WTC11 (cell line): Measurements from ENCODE around the gene IL17RC. TPM values are rescaled to one million over a fixed set of nuclear protein-coding genes. Genes with fewer than 3 reads are reported as not detected.

Experiments
- ATAC-seq: fragments of 200-7000 bp; cut with Tn5 transposase; 2 replicates; pipeline ENCODE4 v1.10.0; 2021; ENCODE audit warnings: mild to moderate bottlenecking, moderate library complexity
- CTCF ChIA-PET: fragments of 300-600 bp; sonication (Branson Sonifier 250); formaldehyde crosslinking; loops from one replicate; lab custom pipeline; 2021; ENCODE audit warnings: antibody characterized with exemption; lab: Charles Lee
- POLR2A ChIA-PET: fragments of 350-600 bp; sonication (Branson Sonifier 250); formaldehyde crosslinking; loops from one replicate; lab custom pipeline; 2021; ENCODE audit warnings: antibody characterized with exemption; lab: Charles Lee
- DNase-seq: peaks from one replicate; pipeline ENCODE4 v3.0.0; 2021; ENCODE audit warnings: low spot score
- H3K27ac Mint-ChIP-seq: 2 replicates; pipeline ENCODE4 v1.8.0; 2021; ENCODE audit warnings: mixed read lengths
- H3K27me3 Mint-ChIP-seq: 2 replicates; pipeline ENCODE4 v1.8.0; 2021; ENCODE audit warnings: low read depth, mild to moderate bottlenecking, moderate library complexity, mixed read lengths
- H3K36me3 Mint-ChIP-seq: 2 replicates; pipeline ENCODE4 v1.8.0; 2021; ENCODE audit warnings: mixed read lengths
- H3K4me1 Mint-ChIP-seq: 2 replicates; pipeline ENCODE4 v1.8.0; 2022; ENCODE audit warnings: mixed read lengths
- H3K4me3 Mint-ChIP-seq: 2 replicates; pipeline ENCODE4 v1.8.0; 2021; ENCODE audit warnings: mild to moderate bottlenecking, moderate library complexity, mixed read lengths
- H3K9me3 Mint-ChIP-seq: 2 replicates; pipeline ENCODE4 v1.8.0; 2021; ENCODE audit warnings: mixed read lengths
- FOXJ3 ChIP-seq: sonication (generic); formaldehyde crosslinking; IDR thresholded peaks from 2 replicates; pipeline ENCODE4 v1.9.0; 2021; ENCODE audit warnings: missing genetic modification reagents, mild to moderate bottlenecking, borderline replicate concordance
- FOXK1 ChIP-seq: sonication (generic); formaldehyde crosslinking; IDR thresholded peaks from 2 replicates; pipeline ENCODE4 v1.8.0; 2022; ENCODE audit warnings: mild to moderate bottlenecking, moderate library complexity, missing genetic modification reagents
- JAZF1 ChIP-seq: fragments of 250-450 bp; sonication (Bioruptor Pico); IDR thresholded peaks from 2 replicates; pipeline ENCODE4 v1.9.0; 2021; ENCODE audit warnings: moderate library complexity, mild to moderate bottlenecking, inconsistent platforms
- NFYB ChIP-seq: sonication (generic); formaldehyde crosslinking; conservative IDR thresholded peaks from 2 replicates; pipeline ENCODE4 v1.8.0; 2022; ENCODE audit warnings: low read depth, missing genetic modification reagents
- ZNF232 ChIP-seq: sonication (generic); formaldehyde crosslinking; IDR thresholded peaks from 2 replicates; pipeline ENCODE4 v1.8.0; 2022; ENCODE audit warnings: mild to moderate bottlenecking, missing genetic modification reagents
- total RNA-seq: library from RNA; stranded (reverse); gene quantifications from 3 replicates; pipeline ENCODE4 v1.2.3, GENCODE V29; 2021
- TF ChIP-seq, protein P1 (sequence below): sonication (generic); formaldehyde crosslinking; IDR thresholded peaks from 2 replicates; pipeline ENCODE4 v1.8.0; 2022; ENCODE audit warnings: mild to moderate bottlenecking, missing genetic modification reagents
- TF ChIP-seq, protein P2 (sequence below): fragments of 250-450 bp; sonication (Bioruptor Pico); IDR thresholded peaks from 2 replicates; pipeline ENCODE4 v1.9.0; 2021; ENCODE audit warnings: mild to moderate bottlenecking, borderline replicate concordance
- TF ChIP-seq, protein P3 (sequence below): sonication (generic); formaldehyde crosslinking; IDR thresholded peaks from 2 replicates; pipeline ENCODE4 v1.8.1; 2022; ENCODE audit warnings: low read depth, missing genetic modification reagents, borderline replicate concordance
- TF ChIP-seq, protein P4 (sequence below): fragments of 200-600 bp; IDR thresholded peaks from 2 replicates; pipeline ENCODE4 v1.8.0; 2022; ENCODE audit warnings: antibody characterized with exemption
- TF ChIP-seq, protein P5 (sequence below): sonication (generic); formaldehyde crosslinking; IDR thresholded peaks from 2 replicates; pipeline ENCODE4 v1.8.0; 2023; ENCODE audit warnings: missing genetic modification reagents, mild to moderate bottlenecking, borderline replicate concordance
- TF ChIP-seq, protein P6 (sequence below): fragments of 250-450 bp; sonication (Bioruptor Pico); IDR thresholded peaks from 2 replicates; pipeline ENCODE4 v1.8.0; 2021; ENCODE audit warnings: mild to moderate bottlenecking

Gene IL17RC
- total RNA-seq, 1 experiment from 2014 or later, result 10.1 TPM

DNA sequence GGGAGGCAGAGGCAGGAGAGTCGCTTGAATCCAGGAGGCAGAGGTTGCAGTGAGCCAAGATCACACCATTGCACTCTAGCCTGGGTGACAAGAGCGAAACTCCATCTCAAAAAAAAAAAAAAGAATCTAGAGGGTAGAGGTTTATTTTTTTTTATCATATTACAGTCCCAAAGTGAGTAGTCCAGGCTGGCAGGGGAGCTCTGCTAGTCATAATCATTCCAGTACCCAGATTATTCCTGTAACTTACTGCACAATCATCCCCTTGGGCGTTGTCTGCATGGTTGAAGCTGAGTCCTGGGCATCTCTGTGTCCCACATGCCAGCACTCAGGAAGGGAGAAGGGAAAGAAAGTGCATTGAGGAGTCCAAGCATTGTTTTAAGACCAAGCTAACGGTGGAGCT lies 25.3 kb downstream of the IL17RC start:
- CTCF ChIA-PET, result interaction anchor here (3.8 kb wide), 1 partner anchor 10 kb away, joined by 23 read pairs; the partner anchor contains the start of gene CRELD1
- Mint-ChIP-seq H3K27ac (no peak overlapping the region), H3K9me3 (peaks cover 3% of the 10 kb centered on the region; the same call in 1 of the 2 replicates)
- no peak for ATAC-seq
- no peak for TF ChIP-seq JAZF1 (CRISPR knock-in tag)
- TF ChIP-seq, protein P1, sequence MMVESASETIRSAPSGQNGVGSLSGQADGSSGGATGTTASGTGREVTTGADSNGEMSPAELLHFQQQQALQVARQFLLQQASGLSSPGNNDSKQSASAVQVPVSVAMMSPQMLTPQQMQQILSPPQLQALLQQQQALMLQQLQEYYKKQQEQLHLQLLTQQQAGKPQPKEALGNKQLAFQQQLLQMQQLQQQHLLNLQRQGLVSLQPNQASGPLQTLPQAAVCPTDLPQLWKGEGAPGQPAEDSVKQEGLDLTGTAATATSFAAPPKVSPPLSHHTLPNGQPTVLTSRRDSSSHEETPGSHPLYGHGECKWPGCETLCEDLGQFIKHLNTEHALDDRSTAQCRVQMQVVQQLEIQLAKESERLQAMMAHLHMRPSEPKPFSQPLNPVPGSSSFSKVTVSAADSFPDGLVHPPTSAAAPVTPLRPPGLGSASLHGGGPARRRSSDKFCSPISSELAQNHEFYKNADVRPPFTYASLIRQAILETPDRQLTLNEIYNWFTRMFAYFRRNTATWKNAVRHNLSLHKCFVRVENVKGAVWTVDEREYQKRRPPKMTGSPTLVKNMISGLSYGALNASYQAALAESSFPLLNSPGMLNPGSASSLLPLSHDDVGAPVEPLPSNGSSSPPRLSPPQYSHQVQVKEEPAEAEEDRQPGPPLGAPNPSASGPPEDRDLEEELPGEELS, result no peak
- TF ChIP-seq, protein P2, sequence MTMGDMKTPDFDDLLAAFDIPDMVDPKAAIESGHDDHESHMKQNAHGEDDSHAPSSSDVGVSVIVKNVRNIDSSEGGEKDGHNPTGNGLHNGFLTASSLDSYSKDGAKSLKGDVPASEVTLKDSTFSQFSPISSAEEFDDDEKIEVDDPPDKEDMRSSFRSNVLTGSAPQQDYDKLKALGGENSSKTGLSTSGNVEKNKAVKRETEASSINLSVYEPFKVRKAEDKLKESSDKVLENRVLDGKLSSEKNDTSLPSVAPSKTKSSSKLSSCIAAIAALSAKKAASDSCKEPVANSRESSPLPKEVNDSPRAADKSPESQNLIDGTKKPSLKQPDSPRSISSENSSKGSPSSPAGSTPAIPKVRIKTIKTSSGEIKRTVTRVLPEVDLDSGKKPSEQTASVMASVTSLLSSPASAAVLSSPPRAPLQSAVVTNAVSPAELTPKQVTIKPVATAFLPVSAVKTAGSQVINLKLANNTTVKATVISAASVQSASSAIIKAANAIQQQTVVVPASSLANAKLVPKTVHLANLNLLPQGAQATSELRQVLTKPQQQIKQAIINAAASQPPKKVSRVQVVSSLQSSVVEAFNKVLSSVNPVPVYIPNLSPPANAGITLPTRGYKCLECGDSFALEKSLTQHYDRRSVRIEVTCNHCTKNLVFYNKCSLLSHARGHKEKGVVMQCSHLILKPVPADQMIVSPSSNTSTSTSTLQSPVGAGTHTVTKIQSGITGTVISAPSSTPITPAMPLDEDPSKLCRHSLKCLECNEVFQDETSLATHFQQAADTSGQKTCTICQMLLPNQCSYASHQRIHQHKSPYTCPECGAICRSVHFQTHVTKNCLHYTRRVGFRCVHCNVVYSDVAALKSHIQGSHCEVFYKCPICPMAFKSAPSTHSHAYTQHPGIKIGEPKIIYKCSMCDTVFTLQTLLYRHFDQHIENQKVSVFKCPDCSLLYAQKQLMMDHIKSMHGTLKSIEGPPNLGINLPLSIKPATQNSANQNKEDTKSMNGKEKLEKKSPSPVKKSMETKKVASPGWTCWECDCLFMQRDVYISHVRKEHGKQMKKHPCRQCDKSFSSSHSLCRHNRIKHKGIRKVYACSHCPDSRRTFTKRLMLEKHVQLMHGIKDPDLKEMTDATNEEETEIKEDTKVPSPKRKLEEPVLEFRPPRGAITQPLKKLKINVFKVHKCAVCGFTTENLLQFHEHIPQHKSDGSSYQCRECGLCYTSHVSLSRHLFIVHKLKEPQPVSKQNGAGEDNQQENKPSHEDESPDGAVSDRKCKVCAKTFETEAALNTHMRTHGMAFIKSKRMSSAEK (CRISPR knock-in tag), result no peak
- TF ChIP-seq, all 79 proteins: peak for 0
- peaks cover 2% of the 10 kb centered on the region; the same call in 1 of the 2 replicates for H3K4me1 Mint-ChIP-seq
- DNase-seq, result no peak
- POLR2A ChIA-PET, result interaction anchor here (1.2 kb wide), 1 partner anchor 9 kb away, joined by 4 read pairs; the partner anchor contains the start of gene CRELD1
- no peak overlapping the region for H3K4me3 Mint-ChIP-seq
- peaks cover 21% of the 10 kb centered on the region for H3K36me3 Mint-ChIP-seq
- no peaks in the 10 kb centered on the region; the same call in 1 of the 2 replicates for H3K27me3 Mint-ChIP-seq

DNA sequence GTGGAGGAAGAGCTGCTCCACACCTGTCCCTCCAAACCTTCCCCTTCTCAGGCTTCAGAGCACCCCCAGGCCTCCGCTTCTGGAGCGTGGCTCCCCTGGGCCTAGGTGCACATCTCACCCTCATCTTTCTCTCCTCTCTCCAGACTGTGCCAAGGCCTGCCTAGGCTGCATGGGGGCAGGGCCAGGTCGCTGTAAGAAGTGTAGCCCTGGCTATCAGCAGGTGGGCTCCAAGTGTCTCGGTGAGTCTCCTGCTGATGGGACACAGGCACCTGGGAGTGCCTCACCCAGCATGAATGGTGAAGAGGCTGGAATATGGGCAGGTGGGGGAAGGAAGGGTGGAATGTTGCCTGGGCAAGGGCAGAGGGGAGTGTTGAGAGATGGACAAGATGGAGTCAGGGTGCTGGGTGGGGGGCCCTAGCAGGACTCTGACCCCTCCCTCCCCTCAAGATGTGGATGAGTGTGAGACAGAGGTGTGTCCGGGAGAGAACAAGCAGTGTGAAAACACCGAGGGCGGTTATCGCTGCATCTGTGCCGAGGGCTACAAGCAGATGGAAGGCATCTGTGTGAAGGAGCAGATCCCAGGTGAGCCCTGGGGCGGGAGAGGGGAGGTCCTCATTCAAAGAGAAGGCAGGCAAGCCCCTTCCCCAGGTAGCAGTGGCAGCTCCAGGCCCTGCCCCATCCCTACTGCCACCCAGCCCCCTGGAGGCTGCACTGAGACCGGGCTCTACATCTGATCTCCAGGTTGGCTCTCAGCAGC lies 26.2 kb downstream of the IL17RC start:
- H3K27ac Mint-ChIP-seq, result no peak overlapping the region
- peaks cover 3% of the 10 kb centered on the region; the same call in 1 of the 2 replicates for H3K9me3 Mint-ChIP-seq
- no peak overlapping the region for H3K4me3 Mint-ChIP-seq
- TF ChIP-seq, protein P3, sequence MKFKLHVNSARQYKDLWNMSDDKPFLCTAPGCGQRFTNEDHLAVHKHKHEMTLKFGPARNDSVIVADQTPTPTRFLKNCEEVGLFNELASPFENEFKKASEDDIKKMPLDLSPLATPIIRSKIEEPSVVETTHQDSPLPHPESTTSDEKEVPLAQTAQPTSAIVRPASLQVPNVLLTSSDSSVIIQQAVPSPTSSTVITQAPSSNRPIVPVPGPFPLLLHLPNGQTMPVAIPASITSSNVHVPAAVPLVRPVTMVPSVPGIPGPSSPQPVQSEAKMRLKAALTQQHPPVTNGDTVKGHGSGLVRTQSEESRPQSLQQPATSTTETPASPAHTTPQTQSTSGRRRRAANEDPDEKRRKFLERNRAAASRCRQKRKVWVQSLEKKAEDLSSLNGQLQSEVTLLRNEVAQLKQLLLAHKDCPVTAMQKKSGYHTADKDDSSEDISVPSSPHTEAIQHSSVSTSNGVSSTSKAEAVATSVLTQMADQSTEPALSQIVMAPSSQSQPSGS (CRISPR knock-in tag), result no peak
- TF ChIP-seq ZNF232 (CRISPR knock-in tag) (no peak), NFYB (CRISPR knock-in tag) (no peak), FOXJ3 (CRISPR knock-in tag) (no peak), FOXK1 (no peak)
- TF ChIP-seq, protein P4, sequence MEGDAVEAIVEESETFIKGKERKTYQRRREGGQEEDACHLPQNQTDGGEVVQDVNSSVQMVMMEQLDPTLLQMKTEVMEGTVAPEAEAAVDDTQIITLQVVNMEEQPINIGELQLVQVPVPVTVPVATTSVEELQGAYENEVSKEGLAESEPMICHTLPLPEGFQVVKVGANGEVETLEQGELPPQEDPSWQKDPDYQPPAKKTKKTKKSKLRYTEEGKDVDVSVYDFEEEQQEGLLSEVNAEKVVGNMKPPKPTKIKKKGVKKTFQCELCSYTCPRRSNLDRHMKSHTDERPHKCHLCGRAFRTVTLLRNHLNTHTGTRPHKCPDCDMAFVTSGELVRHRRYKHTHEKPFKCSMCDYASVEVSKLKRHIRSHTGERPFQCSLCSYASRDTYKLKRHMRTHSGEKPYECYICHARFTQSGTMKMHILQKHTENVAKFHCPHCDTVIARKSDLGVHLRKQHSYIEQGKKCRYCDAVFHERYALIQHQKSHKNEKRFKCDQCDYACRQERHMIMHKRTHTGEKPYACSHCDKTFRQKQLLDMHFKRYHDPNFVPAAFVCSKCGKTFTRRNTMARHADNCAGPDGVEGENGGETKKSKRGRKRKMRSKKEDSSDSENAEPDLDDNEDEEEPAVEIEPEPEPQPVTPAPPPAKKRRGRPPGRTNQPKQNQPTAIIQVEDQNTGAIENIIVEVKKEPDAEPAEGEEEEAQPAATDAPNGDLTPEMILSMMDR, result no peak
- TF ChIP-seq, protein P5, sequence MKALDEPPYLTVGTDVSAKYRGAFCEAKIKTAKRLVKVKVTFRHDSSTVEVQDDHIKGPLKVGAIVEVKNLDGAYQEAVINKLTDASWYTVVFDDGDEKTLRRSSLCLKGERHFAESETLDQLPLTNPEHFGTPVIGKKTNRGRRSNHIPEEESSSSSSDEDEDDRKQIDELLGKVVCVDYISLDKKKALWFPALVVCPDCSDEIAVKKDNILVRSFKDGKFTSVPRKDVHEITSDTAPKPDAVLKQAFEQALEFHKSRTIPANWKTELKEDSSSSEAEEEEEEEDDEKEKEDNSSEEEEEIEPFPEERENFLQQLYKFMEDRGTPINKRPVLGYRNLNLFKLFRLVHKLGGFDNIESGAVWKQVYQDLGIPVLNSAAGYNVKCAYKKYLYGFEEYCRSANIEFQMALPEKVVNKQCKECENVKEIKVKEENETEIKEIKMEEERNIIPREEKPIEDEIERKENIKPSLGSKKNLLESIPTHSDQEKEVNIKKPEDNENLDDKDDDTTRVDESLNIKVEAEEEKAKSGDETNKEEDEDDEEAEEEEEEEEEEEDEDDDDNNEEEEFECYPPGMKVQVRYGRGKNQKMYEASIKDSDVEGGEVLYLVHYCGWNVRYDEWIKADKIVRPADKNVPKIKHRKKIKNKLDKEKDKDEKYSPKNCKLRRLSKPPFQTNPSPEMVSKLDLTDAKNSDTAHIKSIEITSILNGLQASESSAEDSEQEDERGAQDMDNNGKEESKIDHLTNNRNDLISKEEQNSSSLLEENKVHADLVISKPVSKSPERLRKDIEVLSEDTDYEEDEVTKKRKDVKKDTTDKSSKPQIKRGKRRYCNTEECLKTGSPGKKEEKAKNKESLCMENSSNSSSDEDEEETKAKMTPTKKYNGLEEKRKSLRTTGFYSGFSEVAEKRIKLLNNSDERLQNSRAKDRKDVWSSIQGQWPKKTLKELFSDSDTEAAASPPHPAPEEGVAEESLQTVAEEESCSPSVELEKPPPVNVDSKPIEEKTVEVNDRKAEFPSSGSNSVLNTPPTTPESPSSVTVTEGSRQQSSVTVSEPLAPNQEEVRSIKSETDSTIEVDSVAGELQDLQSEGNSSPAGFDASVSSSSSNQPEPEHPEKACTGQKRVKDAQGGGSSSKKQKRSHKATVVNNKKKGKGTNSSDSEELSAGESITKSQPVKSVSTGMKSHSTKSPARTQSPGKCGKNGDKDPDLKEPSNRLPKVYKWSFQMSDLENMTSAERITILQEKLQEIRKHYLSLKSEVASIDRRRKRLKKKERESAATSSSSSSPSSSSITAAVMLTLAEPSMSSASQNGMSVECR (CRISPR knock-in tag), result no peak
- TF ChIP-seq, protein P6, sequence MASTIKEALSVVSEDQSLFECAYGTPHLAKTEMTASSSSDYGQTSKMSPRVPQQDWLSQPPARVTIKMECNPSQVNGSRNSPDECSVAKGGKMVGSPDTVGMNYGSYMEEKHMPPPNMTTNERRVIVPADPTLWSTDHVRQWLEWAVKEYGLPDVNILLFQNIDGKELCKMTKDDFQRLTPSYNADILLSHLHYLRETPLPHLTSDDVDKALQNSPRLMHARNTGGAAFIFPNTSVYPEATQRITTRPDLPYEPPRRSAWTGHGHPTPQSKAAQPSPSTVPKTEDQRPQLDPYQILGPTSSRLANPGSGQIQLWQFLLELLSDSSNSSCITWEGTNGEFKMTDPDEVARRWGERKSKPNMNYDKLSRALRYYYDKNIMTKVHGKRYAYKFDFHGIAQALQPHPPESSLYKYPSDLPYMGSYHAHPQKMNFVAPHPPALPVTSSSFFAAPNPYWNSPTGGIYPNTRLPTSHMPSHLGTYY (CRISPR knock-in tag), result no peak
- no peaks in the 10 kb centered on the region; the same call in 1 of the 2 replicates for H3K27me3 Mint-ChIP-seq
- peaks cover 2% of the 10 kb centered on the region; the same call in 1 of the 2 replicates for H3K4me1 Mint-ChIP-seq
- DNase-seq (no peak), ATAC-seq (no peak)
- H3K36me3 Mint-ChIP-seq, result peaks cover 15% of the 10 kb centered on the region
- ChIA-PET CTCF (interaction anchor here (3.8 kb wide), 1 partner anchor 11 kb away, joined by 23 read pairs; the partner anchor contains the start of gene CRELD1), POLR2A (interaction anchor here (0.6 to 1.2 kb wide), 2 partner anchors 10 to 133 kb away, joined by 3 to 4 read pairs; partner anchors contain the start of gene CRELD1)
